Measurements from ENCODE around the gene ACTN4.

ACTN4 gene

DNA sequence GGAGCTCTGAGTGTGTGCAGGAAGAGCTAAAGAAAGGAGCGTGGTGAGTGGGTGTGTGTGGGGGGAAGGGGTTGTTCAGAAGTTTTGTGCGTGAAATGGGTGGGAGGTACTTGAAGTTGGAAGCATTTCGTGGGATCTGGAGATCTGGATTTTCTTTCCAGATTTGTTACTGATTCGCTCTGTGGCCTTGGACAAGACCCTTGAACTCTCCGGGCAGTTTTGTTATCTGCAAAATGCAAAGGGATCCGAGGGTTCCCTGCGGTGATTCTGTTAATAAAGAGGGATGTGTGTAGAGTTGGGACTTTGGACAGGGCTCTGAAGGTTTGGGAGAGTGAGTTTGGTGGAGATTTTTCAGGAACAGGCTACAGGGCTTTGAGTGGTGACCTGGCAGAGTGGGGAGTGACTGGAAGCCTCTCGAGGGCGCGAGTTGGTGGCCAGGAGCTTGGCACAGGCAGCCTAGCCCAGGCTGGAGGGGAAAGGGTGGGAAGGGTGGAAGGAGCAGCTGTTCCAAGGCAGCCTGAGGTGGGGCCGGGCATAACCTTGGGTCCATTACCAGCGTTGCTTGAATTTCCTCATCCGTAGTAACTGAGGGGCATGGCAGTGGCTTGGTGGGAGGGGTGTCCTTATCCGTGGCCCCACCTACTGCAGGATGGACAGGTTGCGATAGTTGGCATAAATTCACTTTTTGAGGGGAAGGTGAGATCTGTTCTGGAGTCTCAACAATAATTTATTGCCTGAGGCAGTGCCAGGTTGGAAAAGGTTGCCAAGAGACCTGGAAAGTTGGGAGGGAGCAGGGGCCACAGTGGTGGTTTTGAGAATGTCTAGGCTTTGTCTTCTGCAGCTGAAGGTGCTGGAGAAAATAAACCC, 2.1 kb downstream of the ACTN4 start:
- Mint-ChIP-seq H3K9me3 (no peaks in the 10 kb centered on the region), H3K36me3 (ENCODE audit: low read depth) (peaks cover 26% of the 10 kb centered on the region), H3K27ac (no peak overlapping the region), H3K4me3 (peak overlapping the region; percentile 97), H3K27me3 (ENCODE audit: low read depth) (no peaks in the 10 kb centered on the region), H3K4me1 (ENCODE audit: low read depth) (peaks cover 54% of the 10 kb centered on the region)

DNA sequence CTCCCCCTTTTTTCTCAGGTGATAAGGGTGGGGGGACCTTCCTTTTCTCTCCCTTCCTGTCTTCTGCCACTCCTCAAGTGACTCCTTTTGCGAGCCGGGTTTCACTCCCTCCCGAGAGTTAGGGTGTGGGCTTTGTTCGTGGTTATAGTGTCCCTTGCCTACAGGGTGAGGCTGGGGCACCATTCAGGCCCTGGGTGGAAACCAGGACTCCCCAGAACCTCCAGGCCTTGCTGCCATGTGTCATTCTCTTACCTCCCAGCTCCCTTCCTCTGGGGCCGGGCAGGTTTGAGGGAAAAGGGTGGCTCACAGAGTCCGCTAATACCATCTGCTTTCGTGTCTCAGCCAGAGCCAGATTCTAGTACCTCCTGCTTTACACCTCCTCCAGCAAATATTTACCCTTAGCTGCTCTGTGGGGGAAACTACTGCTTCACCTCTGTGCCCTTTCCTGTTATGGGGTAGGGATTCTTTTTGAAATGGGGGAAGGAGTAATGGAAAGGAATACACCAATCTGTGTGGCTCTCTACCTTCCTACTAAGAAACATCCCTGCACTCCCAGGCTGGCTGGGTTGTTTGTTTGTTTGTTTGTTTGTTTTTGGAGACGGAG, 2.8 kb downstream of the ACTN4 start:
- Mint-ChIP-seq H3K9me3 (no peaks in the 10 kb centered on the region), H3K27ac (no peak overlapping the region), H3K36me3 (ENCODE audit: low read depth) (peaks cover 28% of the 10 kb centered on the region), H3K4me3 (peak overlapping the region; percentile 97), H3K4me1 (ENCODE audit: low read depth) (peaks cover 60% of the 10 kb centered on the region), H3K27me3 (ENCODE audit: low read depth) (no peaks in the 10 kb centered on the region)

DNA sequence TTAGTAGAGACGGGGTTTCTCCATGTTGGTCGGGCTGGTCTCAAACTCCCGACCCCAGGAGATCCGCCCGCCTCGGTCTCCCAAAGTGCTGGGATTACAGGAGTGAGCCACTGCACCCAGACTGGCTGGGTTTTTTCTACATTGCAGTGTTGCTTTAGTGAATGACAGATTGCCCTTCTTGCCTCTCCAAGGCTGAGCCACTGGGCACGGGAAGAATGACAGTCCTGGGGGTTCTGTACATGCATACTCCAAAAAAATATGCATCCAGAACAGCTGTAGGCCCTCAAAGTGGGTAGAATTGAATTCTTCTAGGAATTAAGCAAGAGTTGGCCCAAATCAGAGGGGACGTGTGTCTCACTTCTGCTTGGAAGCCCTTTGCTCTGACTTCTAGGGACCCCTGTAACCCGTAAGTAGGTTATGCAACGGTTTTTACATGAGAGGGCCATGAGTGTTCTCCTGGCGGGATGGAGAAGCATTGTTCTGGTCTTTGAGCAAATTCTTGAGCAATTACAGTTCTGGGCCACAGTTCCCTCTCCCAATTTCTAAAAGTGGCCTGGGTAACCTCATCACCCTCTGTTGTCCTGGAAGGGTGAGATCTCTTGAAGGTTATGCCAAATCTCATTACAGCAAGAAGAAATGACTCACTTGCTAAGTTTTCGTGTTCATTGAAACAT, 3.6 kb downstream of the ACTN4 start:
- H3K9me3 Mint-ChIP-seq: no peaks in the 10 kb centered on the region
- no peak overlapping the region for H3K27ac Mint-ChIP-seq
- peaks cover 31% of the 10 kb centered on the region for H3K36me3 Mint-ChIP-seq (ENCODE audit: low read depth)
- H3K4me3 Mint-ChIP-seq: no peak overlapping the region
- no peaks in the 10 kb centered on the region for H3K27me3 Mint-ChIP-seq (ENCODE audit: low read depth)
- H3K4me1 Mint-ChIP-seq (ENCODE audit: low read depth): peaks cover 67% of the 10 kb centered on the region

GRCh38 chr19:38653028-38653571, 5.7 kb downstream of the ACTN4 start:
- no peaks in the 10 kb centered on the region for H3K9me3 Mint-ChIP-seq
- H3K4me3 Mint-ChIP-seq: no peak overlapping the region
- H3K27ac Mint-ChIP-seq: no peak overlapping the region
- peaks cover 82% of the 10 kb centered on the region for H3K4me1 Mint-ChIP-seq (ENCODE audit: low read depth)
- peaks cover 37% of the 10 kb centered on the region for H3K36me3 Mint-ChIP-seq (ENCODE audit: low read depth)
- H3K27me3 Mint-ChIP-seq (ENCODE audit: low read depth): no peaks in the 10 kb centered on the region

- no peaks in the 10 kb centered on the region for H3K27me3 Mint-ChIP-seq (ENCODE audit: low read depth)
- peaks cover 73% of the 10 kb centered on the region for H3K4me1 Mint-ChIP-seq (ENCODE audit: low read depth)
- H3K4me3 Mint-ChIP-seq: peak overlapping the region; percentile 42
- no peaks in the 10 kb centered on the region for H3K9me3 Mint-ChIP-seq
- peaks cover 26% of the 10 kb centered on the region for H3K36me3 Mint-ChIP-seq (ENCODE audit: low read depth)
- H3K27ac Mint-ChIP-seq: peak overlapping the region; percentile 95
These were observed 7.2 kb downstream of the ACTN4 start for GRCh38 chr19:38654628-38655055.

- Mint-ChIP-seq H3K36me3 (ENCODE audit: low read depth) (peaks cover 23% of the 10 kb centered on the region), H3K9me3 (no peaks in the 10 kb centered on the region), H3K4me1 (ENCODE audit: low read depth) (peaks cover 69% of the 10 kb centered on the region), H3K4me3 (peak overlapping the region; percentile 82), H3K27ac (peak overlapping the region; percentile 95), H3K27me3 (ENCODE audit: low read depth) (no peaks in the 10 kb centered on the region)
These were observed 7.8 kb downstream of the ACTN4 start for GRCh38 chr19:38655148-38655824.

DNA sequence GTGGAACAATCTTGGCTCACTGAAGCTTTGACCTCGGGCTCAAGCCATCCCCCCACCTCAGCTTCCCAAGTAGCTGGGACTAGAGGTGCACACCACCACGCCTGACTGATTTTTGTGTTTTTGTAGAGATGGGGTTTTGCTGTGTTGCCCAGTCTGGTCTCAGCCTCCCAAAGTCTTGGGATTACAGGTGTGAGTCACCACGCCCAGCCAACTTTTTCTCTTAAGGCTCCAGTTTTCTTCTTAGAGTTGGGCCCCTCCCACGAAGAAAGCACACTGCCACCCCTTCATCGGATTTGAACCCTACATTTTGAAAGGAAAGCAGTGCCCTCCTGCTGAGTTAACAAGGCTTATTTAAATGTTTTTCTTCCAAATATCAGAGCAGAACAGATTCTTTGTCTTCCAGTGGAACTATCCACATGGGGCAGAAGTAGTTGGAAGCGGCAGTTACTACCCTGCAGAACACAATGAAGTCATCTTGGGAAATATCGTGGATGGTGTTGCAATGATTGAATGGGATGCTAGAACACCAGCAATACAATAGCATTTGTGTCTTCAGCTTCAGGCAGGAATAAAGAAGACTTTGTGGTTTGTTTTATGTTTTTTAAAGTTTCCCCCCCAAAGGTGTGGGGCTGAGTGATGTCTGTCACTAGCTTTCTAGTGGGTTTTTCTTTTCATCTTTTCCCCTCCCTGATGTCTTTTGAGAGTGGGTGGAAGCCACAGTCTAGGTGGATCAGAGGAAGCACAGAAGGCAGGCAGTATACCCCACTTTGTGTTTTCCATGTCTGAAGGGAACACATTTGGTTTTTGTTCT, 8.9 kb downstream of the ACTN4 start:
- H3K36me3 Mint-ChIP-seq (ENCODE audit: low read depth): peaks cover 26% of the 10 kb centered on the region
- H3K27ac Mint-ChIP-seq: peak overlapping the region; percentile 95
- H3K9me3 Mint-ChIP-seq: no peaks in the 10 kb centered on the region
- H3K4me1 Mint-ChIP-seq (ENCODE audit: low read depth): peaks cover 64% of the 10 kb centered on the region
- H3K4me3 Mint-ChIP-seq: peak overlapping the region; percentile 82
- no peaks in the 10 kb centered on the region for H3K27me3 Mint-ChIP-seq (ENCODE audit: low read depth)

DNA sequence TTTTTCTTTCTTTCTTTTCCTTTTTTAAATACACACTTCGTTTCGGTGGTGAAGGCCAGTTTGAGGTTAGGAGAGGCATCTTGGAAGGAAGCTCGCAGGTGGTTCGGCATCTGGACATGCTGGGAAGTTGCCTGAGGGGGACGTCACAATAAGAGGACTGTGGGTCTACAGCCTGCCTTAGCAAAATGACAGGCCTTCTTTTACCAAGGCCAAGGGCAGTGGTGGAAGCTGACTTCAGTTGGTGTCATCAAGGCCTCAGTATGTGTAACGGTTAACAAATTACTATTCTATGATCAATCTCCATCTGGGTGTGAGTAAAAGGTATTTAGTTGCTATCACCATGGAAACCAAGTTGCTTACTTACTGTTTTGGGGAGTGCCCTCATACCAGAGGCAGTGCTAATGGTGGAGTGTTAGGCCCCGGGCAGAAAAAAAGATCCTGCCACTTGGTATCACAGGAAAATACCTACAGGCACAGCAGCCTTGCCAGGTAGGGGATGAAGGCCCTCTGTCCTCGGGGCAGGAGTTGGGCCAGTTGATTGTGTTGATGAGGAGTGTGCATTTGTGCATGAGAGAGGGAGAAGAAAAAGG, 10.3 kb downstream of the ACTN4 start:
- Mint-ChIP-seq H3K36me3 (ENCODE audit: low read depth) (peaks cover 26% of the 10 kb centered on the region), H3K27ac (peak overlapping the region; percentile 95), H3K4me3 (peak overlapping the region; percentile 36), H3K4me1 (ENCODE audit: low read depth) (peaks cover 62% of the 10 kb centered on the region), H3K9me3 (no peaks in the 10 kb centered on the region), H3K27me3 (ENCODE audit: low read depth) (no peaks in the 10 kb centered on the region)

GRCh38 chr19:38658462-38659306, 11.2 kb downstream of the ACTN4 start:
- Mint-ChIP-seq H3K9me3 (no peaks in the 10 kb centered on the region), H3K36me3 (ENCODE audit: low read depth) (peaks cover 23% of the 10 kb centered on the region), H3K4me1 (ENCODE audit: low read depth) (peaks cover 57% of the 10 kb centered on the region), H3K27ac (no peak overlapping the region), H3K27me3 (ENCODE audit: low read depth) (no peaks in the 10 kb centered on the region), H3K4me3 (no peak overlapping the region)

DNA sequence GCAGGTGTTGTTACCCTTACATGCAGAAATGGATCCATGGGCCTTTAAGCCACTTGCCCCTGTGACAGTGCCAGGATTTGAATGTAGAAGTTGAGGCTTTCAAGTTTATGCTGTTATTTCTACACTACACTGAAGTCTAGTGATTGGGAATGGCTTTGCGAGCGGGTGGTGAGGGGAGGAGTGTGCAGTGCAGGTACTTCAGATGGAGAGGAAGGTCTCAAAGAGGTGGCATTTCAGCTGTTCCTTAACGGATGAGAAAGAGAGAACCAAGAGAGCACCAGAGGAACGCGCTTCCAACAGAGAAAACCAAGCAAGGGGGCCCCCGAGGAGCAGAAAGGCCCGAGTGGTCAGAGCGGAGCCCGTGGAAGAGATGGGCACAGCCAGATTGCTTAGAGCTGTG, 13.3 kb downstream of the ACTN4 start:
- Mint-ChIP-seq H3K36me3 (ENCODE audit: low read depth) (peaks cover 16% of the 10 kb centered on the region), H3K4me1 (ENCODE audit: low read depth) (peaks cover 55% of the 10 kb centered on the region), H3K27me3 (ENCODE audit: low read depth) (no peaks in the 10 kb centered on the region), H3K9me3 (no peaks in the 10 kb centered on the region), H3K4me3 (no peak overlapping the region), H3K27ac (no peak overlapping the region)

DNA sequence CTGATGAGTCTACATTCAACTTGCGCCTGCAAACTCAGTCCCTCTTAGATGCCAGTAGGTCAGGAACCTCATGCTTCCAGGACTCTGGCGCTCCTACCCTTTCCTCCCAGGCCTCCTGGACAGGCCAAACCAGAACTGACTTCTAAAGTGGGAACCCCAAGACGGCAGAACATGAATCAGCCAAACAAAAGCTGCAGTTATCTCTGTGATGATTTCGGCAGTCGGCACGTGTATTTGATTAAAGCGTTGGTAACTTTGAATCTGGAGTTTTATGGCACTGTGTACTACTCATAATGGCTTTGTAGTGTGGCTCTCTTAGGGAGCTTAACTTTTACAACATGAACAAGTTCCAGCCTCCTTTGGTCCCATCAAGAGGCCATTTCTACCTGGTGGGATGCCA, 13.7 kb downstream of the ACTN4 start:
- Mint-ChIP-seq H3K27ac (no peak overlapping the region), H3K36me3 (ENCODE audit: low read depth) (peaks cover 14% of the 10 kb centered on the region), H3K27me3 (ENCODE audit: low read depth) (no peaks in the 10 kb centered on the region), H3K4me3 (no peak overlapping the region), H3K4me1 (ENCODE audit: low read depth) (peaks cover 55% of the 10 kb centered on the region), H3K9me3 (no peaks in the 10 kb centered on the region)

- Mint-ChIP-seq H3K27ac (no peak overlapping the region), H3K4me3 (no peak overlapping the region), H3K9me3 (no peaks in the 10 kb centered on the region), H3K27me3 (ENCODE audit: low read depth) (no peaks in the 10 kb centered on the region), H3K36me3 (ENCODE audit: low read depth) (peaks cover 10% of the 10 kb centered on the region), H3K4me1 (ENCODE audit: low read depth) (peaks cover 55% of the 10 kb centered on the region)
These were observed 14.5 kb downstream of the ACTN4 start for GRCh38 chr19:38661996-38662395.
